ENCODE measurements around the gene BMI1.

- no peak for TF ChIP-seq CTCF (IDR thresholded peaks at IDR 0.05)
- TF ChIP-seq POLR2A (IDR thresholded peaks at IDR 0.05): no peak
These were observed 53.7 kb downstream of the BMI1 start for GRCh38 chr10:22374489-22375126.

All from esophagus squamous epithelium (tissue), 4 donors.